Osteocyte (in vitro differentiated cells): ENCODE data around the gene NIPAL4. TPM values are rescaled to one million over a fixed set of nuclear protein-coding genes. Genes with fewer than 3 reads are reported as not detected.
A peak's percentile ranks its signal among the peaks of the same experiment; 100 is the strongest.

Experiments
- DNase-seq: peaks from one replicate; pipeline ENCODE4 v3.0.0; 2021; ENCODE audit warnings: mixed read lengths; ENCODE audit not compliant: unreplicated experiment; ENCODE audit errors: extremely low spot score
- H3K27ac Mint-ChIP-seq: one replicate; pipeline ENCODE4 v1.8.0; 2021; ENCODE audit warnings: mild to moderate bottlenecking, mixed read lengths; ENCODE audit not compliant: unreplicated experiment
- H3K27me3 Mint-ChIP-seq: one replicate; pipeline ENCODE4 v1.8.0; 2021; ENCODE audit warnings: mixed read lengths; ENCODE audit not compliant: unreplicated experiment
- H3K36me3 Mint-ChIP-seq: one replicate; pipeline ENCODE4 v1.8.0; 2021; ENCODE audit warnings: mixed read lengths; ENCODE audit not compliant: unreplicated experiment
- H3K4me1 Mint-ChIP-seq: one replicate; pipeline ENCODE4 v1.8.0; 2021; ENCODE audit warnings: mixed read lengths; ENCODE audit not compliant: unreplicated experiment
- H3K4me3 Mint-ChIP-seq: one replicate; pipeline ENCODE4 v1.8.0; 2021; ENCODE audit warnings: mild to moderate bottlenecking, moderate library complexity, mixed read lengths; ENCODE audit not compliant: unreplicated experiment
- H3K9me3 Mint-ChIP-seq: one replicate; pipeline ENCODE4 v1.8.0; 2021; ENCODE audit warnings: mixed read lengths; ENCODE audit not compliant: unreplicated experiment
- CTCF ChIP-seq: fragments of 200-600 bp; sonication (generic); IDR thresholded peaks from 2 replicates; pipeline ENCODE4 v1.5.0; 2021; ENCODE audit warnings: antibody characterized with exemption, mild to moderate bottlenecking, moderate library complexity
- total RNA-seq: library from RNA; stranded (reverse); gene quantifications from 2 replicates; pipeline ENCODE4 v1.2.1, GENCODE V29; 2021

The NIPAL4 gene
- total RNA-seq, 1 donor from 2014 or later = 2.3 TPM

DNA sequence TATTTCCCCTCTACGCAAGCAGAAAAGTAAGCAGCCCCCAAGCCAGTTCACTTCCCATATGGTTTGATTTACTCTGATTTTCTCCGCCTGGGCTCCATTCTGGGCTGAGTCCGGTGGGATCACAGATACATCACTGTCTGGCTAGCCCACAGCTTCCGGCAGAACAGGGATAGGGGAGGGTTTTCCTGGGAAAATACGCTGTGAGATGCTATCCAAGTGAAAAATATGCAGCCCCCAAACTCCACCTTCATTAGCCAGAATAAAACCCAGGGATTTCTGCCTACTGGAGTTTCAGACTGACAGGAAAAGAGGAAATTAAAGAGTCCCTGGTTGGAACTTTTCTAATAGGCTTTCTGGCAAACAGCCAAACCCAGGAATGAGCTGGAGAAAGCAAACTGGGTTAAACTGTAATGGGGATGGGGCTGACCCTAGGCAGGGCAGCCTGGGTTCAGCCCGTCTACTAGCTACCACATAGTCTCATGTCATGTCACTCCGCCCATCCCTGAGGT lies 16.9 kb upstream of the NIPAL4 start:
- H3K36me3 Mint-ChIP-seq = no peaks in the 10 kb centered on the region
- H3K9me3 Mint-ChIP-seq = peaks cover 4% of the 10 kb centered on the region
- H3K27ac Mint-ChIP-seq = peak overlapping the region; percentile 72
- peaks cover 19% of the 10 kb centered on the region for H3K4me1 Mint-ChIP-seq
- no peaks in the 10 kb centered on the region for H3K27me3 Mint-ChIP-seq
- no peak for DNase-seq
- TF ChIP-seq CTCF = no peak
- no peak overlapping the region for H3K4me3 Mint-ChIP-seq

GRCh38 chr5:157444224-157444623 lies 15.8 kb upstream of the NIPAL4 start:
- no peak for DNase-seq
- Mint-ChIP-seq H3K4me3 (no peak overlapping the region), H3K9me3 (peaks cover 4% of the 10 kb centered on the region), H3K4me1 (peaks cover 26% of the 10 kb centered on the region), H3K27ac (no peak overlapping the region), H3K27me3 (no peaks in the 10 kb centered on the region), H3K36me3 (no peaks in the 10 kb centered on the region)
- TF ChIP-seq CTCF = no peak

DNA sequence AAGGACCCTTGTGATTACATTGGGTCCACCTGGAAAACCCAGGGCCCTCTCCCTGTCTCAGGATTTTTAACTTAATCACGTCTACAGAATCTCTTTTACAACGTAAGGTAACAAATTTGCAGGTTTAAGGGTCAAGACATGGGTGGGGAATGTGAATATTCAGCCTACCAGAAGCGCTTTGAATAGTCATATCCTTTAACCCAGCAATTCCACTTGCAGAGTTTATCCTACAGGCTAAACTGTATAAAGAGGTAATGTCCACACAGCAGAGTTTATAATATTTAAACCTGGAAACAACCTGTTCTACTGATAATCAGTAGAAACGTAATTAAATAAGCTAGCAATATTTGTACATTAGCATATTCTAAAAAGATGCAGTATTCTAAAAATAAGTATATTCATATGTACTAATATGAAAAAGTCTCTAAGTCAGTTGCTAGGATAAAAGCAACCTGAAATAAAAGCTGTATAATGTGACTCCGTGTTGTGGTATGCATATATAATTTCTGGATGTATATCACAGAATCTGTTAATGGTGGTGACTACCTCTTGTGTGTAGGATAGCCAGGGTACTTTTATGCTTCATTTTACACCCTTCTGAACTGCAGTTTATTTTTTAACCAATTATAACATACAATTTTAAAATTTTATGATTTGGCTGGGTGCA lies 14.1 kb upstream of the NIPAL4 start:
- Mint-ChIP-seq H3K9me3 (no peaks in the 10 kb centered on the region), H3K4me1 (peaks cover 32% of the 10 kb centered on the region), H3K27ac (no peak overlapping the region), H3K4me3 (no peak overlapping the region), H3K36me3 (no peaks in the 10 kb centered on the region), H3K27me3 (no peaks in the 10 kb centered on the region)
- DNase-seq = no peak
- no peak for TF ChIP-seq CTCF

GRCh38 chr5:157446412-157446935 lies 13.5 kb upstream of the NIPAL4 start:
- no peaks in the 10 kb centered on the region for H3K27me3 Mint-ChIP-seq
- TF ChIP-seq CTCF = no peak
- no peak for DNase-seq
- H3K4me1 Mint-ChIP-seq = peaks cover 32% of the 10 kb centered on the region
- H3K36me3 Mint-ChIP-seq = no peaks in the 10 kb centered on the region
- H3K9me3 Mint-ChIP-seq = no peaks in the 10 kb centered on the region
- no peak overlapping the region for H3K27ac Mint-ChIP-seq
- no peak overlapping the region for H3K4me3 Mint-ChIP-seq

GRCh38 chr5:157447201-157447637 lies 12.8 kb upstream of the NIPAL4 start:
- Mint-ChIP-seq H3K27me3 (no peaks in the 10 kb centered on the region), H3K4me3 (no peak overlapping the region), H3K9me3 (no peaks in the 10 kb centered on the region), H3K27ac (no peak overlapping the region), H3K4me1 (peaks cover 32% of the 10 kb centered on the region), H3K36me3 (no peaks in the 10 kb centered on the region)
- TF ChIP-seq CTCF = no peak
- DNase-seq = no peak
